Measurements from ENCODE around the gene AJM1.

- no peak for TF ChIP-seq CTCF (IDR thresholded peaks at IDR 0.05)
- TF ChIP-seq POLR2A (IDR thresholded peaks at IDR 0.05): no peak
- TF ChIP-seq EP300 (IDR thresholded peaks at IDR 0.05): no peak
- TF ChIP-seq POLR2AphosphoS5 (IDR thresholded peaks at IDR 0.05): no peak
These were observed 6.2 kb downstream of the AJM1 start for GRCh38 chr9:136848393-136849037.

Measured in upper lobe of left lung (tissue), 4 donors.